Islet of Langerhans (tissue), 1 donor: ENCODE measurements around the gene EXOC7.

Experiments
- FAIRE-seq: peaks from one replicate; lab custom pipeline; 2011; peaks lifted over from hg19 to GRCh38; lab: Jason Lieb, UNC

Gene EXOC7

GRCh38 chr17:76138234-76138895 is 34.8 kb upstream of the EXOC7 start:
- FAIRE-seq, result no peak

DNA sequence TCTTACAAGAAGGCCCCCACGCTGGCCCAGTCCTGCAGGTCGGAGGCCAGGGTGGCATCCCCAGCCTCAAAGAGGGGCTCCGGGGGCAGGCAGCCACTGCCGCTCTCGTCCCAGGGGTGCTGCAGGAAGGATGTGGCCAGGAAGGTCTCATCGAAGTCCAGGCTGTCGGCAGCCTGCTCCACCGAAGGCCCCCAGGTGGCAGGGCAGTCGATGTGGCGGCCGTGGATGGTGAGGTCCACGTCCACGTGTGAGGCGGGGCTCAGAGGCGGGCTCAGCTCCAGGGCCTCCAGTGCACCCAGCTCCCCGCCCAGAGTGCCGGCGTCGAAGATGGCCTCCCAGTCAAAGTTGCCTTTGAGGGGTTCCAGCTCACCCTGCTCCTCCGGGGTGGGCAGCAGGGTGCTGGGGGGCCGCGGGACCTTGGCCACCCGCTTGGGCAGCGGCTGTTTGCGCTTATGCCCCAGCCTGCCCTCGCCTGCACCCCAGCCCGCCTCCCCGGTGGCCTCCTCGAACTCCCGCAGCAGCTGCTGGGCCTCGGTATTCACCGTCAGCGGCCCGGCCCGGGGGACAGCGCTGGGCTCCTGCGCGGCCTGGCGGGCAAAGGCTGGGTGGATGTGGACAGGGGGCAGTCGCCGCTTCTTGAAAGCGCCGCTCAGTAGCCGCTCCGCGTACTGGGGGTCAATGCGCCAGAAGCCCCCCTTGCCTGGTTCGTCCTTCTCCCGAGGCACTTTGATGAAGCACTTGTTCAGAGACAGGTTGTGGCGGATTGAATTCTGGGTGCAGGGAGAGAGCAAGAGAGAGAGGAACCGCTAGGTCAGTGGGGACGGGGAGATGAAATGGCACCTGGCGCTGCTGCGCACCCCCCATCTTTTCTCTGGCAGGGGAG is 34.0 kb upstream of the EXOC7 start:
- no peak for FAIRE-seq

DNA sequence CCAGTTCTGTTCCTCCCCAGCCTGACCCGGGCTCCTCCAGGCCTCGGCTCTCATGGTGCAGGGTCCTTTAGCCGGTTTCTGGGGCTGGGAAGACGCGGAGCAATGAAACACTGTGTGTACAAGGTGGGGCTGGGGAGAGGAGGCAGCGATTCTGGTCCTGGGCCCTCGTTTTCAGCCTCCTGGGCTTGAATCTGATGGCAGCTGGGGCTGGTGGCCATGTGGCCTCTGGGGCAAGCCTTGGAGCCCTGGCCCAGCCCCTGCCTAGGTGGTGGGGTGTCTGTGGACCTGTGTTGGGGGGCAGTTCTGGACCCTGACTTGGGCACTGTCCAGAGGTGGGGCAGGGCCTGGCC is 33.4 kb upstream of the EXOC7 start:
- no peak for FAIRE-seq

GRCh38 chr17:76136276-76137000 is 32.9 kb upstream of the EXOC7 start:
- FAIRE-seq, result no peak

DNA sequence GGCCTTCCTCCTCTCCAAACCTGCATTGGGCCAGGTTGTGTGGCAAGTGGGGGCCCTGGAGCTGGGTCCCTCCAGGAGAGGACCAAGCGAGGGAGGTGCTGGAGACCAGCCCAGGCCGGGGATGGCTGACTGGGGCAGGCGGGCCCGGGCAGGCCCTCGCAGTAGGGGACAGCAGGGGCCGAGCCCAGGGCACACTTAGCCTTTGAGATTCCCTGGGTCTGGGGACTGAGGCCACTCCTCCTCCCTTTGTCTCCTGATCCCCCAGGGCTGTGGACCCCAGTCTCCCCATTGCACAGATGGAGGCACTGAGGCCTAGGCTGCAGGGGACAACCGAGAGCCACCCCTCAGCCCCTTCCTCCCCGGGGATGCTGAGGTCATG is 32.2 kb upstream of the EXOC7 start:
- no peak for FAIRE-seq

DNA sequence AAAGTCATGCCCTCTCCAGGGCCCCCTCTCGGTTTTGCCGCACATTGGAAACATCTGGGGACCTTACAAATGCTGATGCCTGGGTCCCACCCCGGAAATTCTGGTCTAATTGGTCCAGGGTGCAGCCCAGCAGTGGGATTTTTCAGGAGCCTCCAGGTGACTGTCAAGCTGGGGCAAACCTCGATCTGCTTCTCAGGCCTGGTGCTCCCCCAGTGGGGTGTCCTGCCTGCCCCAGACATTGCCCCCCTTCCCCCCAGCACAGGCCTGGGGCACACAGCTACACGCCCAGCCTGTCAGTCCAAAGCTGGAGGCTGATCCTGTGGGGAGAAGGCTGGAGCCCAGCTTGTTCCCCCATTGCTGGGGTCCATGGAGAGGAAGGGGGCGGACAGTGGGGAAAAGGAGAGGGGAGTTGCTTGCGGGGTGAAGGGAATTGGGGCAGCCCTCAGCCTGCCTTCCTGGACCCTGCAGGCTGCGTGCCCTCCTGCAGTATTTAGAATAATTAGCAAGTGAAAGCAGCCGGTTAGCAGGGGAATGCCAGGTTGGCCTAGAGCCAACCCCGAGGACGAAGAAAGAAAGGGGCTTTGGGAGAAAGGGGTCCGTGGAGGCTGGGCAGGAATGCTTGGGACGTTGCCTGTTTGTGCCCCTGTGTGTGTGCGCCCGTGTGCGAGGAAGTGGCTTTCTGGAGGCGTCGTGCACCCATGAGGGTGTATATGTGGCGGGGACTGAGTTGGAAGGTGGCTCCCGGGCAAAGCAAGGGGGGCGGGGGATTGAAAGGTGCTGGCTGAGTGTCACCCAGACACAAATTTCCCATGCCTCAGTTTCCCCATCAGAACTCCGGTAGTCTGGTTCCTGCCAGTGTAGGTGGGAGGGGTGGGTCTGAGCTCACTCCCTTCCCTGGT is 31.6 kb upstream of the EXOC7 start:
- no peak for FAIRE-seq

DNA sequence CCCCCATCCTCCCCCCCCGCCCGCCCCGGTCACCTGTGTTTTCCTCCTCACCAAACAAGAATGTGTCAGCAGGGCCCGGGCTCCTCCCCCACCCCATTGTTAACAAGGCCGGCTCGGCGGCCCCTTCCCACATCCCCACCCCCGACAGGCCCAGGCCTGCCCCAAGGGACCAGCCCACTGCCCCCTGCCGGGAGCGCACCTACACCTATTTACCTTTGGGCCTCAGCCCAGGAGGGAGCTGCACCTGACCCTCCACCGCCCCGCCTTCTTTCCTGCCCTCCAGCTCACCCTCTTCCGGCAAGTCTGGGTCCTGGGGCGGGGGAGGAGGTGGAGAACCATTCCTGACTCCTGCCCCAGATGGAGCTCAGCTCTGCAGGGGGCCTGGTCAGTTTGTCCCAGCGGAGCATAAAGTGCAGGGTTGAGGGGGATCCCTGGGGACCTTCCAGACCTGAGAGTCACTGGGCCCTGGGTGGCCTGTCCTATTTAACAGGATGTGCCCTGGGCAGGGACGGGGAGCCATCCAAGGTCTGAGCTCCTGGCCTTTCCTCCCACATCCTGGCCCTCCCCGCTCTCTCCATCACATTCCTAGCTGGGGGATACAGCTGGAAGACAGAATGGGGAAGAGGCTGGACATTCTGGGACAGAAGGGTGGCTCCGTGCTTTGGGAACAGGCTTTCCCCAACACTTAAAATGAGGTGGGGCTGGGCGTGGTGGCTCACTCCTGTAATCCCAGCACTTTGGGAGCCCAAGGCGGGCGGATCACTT is 29.2 kb upstream of the EXOC7 start:
- no peak for FAIRE-seq

GRCh38 chr17:76131692-76132573 is 28.3 kb upstream of the EXOC7 start:
- FAIRE-seq, result no peak

DNA sequence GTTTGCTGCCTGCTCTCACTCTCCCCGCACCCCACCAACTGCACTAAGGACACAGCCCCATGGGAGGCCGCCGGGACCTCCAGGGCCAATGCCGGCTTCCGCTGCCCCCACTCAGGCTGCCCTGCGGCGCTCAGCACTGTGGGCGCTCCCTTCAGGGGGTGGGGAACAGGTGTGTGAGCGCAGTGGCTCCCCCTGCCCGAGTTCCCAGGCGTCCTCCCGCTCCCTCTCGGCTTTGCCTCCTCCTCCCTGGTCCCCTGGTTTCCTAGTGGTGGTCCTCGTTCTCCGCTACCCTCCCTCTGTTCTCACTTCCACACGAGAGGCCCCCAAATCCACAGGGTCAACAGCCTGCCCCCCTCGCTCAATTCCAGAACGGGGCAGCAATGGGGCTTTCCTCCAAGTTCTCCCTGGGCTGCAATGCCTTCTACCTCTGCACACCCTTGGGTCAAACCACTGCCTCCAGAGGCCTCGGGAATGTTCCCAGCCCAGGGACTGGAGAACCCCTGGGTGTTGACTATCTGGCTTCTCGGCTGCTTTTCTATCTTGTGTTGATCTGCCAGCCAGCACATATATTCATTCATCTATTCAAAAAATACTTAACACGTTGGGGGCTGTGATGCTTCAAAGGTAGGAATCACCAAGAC is 27.6 kb upstream of the EXOC7 start:
- FAIRE-seq, result no peak

- FAIRE-seq, result no peak
These were observed 26.9 kb upstream of the EXOC7 start for GRCh38 chr17:76130473-76130872.

DNA sequence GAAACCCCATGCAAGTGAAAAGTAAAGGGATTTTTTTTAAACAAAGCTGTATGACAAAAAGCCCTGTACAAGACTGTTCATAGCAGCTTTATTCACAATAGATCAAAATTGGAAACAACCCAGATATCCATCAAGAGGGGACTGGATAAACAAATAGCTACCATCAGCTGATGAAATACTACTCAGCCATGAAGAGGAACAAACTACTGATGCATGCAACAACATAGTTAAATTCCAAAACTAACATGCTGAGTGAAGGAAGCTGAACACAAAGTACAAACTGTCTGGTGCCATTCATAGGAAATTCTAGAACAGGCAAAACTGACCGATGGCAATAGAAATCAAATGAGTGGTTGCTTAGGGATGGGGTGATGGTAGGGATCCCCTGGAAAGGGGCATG is 22.3 kb upstream of the EXOC7 start:
- FAIRE-seq, result no peak

DNA sequence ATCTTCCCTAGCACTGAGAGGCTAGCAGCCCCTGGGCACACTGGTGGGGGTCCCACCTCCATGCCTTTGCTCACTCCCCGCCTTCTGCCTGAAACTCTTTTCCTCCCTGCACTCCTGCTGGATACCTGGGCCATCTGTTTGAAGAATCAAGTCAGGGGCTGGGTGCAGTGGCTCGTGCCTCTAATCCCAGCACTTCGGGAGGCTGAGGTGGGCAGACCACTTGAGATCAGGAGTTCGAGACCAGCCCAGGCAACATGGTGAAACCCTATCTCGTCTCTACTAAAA is 21.7 kb upstream of the EXOC7 start:
- FAIRE-seq, result no peak

DNA sequence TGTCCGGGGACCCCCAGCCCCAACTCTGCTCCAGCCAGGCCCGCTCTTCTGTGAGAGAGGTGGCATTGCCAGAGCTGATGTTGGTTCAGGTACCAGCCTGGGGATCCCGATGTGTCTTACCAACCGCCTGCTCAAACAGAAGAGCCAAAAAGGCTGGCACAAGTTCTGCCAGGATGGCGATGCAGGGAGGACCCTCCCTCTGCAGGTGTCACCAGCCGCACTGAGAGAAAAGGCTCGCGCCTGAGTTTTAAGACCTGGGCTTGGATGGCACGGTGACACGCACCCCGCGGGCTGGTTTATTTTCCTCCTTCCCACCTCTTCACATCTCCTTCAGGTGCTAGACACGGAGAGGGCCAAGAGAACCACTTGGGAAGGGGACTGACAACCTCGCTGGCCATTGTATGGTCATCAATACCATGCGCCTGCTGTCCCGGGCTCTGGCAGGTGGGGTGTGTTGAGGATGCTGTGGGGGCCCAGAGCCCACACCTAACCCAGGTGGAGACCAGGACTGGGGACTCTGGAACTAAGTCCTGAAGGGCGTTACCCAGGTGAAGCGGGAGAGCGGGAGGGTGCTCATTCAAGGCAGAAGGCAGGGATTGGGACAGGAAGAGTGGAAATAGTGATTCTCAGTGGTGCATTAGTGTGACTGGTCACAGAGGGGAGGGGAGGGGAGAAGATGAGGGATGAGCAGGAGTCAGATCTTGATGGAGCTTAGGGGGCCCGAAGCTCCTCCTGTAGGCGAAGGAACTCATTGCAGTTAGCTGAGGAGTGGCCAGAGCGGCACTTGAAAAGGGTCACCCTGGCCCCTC is 21.2 kb upstream of the EXOC7 start:
- FAIRE-seq, result no peak

GRCh38 chr17:76123749-76124581 is 20.4 kb upstream of the EXOC7 start:
- no peak for FAIRE-seq

GRCh38 chr17:76123191-76123499 is 19.6 kb upstream of the EXOC7 start:
- no peak for FAIRE-seq

DNA sequence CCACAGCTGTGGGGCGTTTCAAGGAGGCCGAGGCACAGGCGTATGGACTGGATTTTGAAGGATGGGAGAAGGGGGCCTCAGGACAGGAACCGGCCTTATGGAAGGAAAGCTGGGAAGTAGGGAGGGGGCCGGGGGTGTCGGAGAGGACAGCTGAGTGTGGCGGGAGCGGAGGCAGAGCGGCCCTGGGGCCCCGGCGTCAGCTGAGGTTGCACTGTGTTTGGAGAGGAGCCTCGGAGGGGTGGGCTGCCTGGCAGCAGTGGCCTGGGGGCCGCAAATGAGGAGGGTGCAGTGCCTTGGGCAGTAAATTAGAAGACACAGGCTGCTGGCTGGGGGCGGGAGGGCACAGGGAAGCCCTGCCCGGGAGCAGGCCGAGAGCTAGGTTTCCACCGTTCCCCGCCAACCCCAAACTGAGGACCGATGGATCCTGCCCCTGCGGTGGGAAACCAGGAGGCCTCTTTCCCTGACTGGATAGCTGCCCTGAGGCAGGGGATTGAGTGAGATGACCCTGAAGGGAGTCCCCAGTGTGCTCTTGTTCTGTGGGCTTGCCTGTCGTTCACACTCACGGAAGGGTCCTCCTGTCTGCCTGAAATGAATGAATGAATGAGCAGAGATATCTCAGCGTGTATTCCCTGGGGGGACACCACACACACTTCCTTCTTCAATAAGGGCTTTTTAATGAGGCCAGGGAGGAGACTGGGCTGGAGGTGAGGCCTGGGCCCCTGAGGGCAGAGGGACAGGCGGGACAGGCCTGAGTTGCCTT is 19.0 kb upstream of the EXOC7 start:
- no peak for FAIRE-seq

DNA sequence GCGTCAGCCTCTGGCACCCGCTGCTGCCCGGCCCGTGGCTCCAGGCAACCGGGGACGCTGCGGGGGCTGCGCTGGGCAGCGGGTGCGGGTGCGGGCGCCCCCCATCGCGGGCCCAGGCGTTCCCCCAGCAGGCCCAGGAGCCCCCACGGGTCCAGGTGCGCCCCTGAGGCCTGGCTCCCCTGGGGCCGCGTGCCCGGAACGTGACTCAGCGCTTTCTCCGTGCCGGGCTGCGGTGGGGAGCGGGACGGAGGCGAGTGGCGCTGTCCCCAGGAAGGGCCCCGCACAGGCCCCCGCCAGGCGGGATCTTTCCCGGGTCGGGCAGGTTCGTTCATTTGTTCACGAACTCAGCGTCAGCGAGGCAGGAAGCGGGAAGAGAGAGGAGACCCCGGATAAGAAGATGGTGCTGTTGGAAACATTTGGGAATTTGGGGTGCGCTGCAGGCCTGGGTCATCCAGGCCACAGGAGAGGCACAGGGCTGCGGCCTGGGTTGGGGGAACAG is 18.4 kb upstream of the EXOC7 start:
- FAIRE-seq, result no peak

- FAIRE-seq, result no peak
These were observed 17.0 kb upstream of the EXOC7 start for GRCh38 chr17:76120658-76121008.
